GM12892 (cell line): ENCODE measurements around the gene BPIFA2.

ENCODE experiments used
- DNase-seq: peaks from one replicate; pipeline ENCODE4 v3.0.0; 2011; ENCODE audit not compliant: insufficient read length
- FAIRE-seq: peaks from 2 replicates; lab custom pipeline; 2011; peaks lifted over from hg19 to GRCh38; lab: Jason Lieb, UNC
- POLR2A ChIP-seq: IDR thresholded peaks from 2 replicates; pipeline ENCODE4 v1.6.1; 2011; ENCODE audit warnings: low read depth, low read length, control low read depth
- POLR2AphosphoS5 ChIP-seq: IDR thresholded peaks from 2 replicates; pipeline ENCODE4 v1.6.1; 2011; ENCODE audit warnings: low read depth, low read length, control low read depth
- TAF1 ChIP-seq: IDR thresholded peaks from 2 replicates; pipeline ENCODE4 v1.6.1; 2011; ENCODE audit warnings: low read depth, mild to moderate bottlenecking, control low read depth, low read length, borderline replicate concordance

Gene BPIFA2

GRCh38 chr20:33210371-33210770 lies 42.4 kb downstream of the BPIFA2 start:
- no peak for DNase-seq

GRCh38 chr20:33211817-33212424 lies 44.0 kb downstream of the BPIFA2 start:
- FAIRE-seq (no peak), DNase-seq (peak; percentile 27)
- TF ChIP-seq TAF1 = no peak
- TF ChIP-seq POLR2AphosphoS5 = no peak
- TF ChIP-seq POLR2A = no peak

More at GRCh38 chr20:33210371-33210770, 42.4 kb downstream of the BPIFA2 start:
- no peak for FAIRE-seq
- TF ChIP-seq POLR2A (no peak), POLR2AphosphoS5 (no peak), TAF1 (no peak)

DNA sequence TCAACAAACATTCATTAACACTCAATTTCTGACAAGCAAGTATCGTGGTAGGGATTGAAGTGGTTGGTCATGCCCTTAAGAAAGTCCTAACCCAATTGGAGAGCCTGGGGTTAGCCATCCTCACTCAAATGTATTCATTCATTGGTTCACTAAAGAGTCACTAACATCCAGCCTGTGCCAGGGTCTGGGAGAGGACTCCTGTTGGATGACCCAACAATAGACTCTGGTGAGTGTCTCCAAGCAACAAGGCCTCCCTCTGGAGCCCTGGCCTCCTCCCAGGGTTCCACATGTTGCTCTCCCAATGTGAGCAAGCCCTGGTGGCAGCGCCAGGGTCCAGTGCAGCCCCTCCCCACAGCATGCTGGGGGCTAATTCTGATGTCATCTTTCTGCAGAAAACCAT lies 49.1 kb downstream of the BPIFA2 start, which contains the start of gene BPIFA3:
Gene BPIFA3 (plus strand): TSS at position 301 of the 400 bp plus-strand sequence. CDS start 185 bp downstream, outside the sequence.
- DNase-seq (no peak), FAIRE-seq (no peak)
- no peak for TF ChIP-seq POLR2AphosphoS5
- TF ChIP-seq TAF1 = no peak
- TF ChIP-seq POLR2A = no peak

DNA sequence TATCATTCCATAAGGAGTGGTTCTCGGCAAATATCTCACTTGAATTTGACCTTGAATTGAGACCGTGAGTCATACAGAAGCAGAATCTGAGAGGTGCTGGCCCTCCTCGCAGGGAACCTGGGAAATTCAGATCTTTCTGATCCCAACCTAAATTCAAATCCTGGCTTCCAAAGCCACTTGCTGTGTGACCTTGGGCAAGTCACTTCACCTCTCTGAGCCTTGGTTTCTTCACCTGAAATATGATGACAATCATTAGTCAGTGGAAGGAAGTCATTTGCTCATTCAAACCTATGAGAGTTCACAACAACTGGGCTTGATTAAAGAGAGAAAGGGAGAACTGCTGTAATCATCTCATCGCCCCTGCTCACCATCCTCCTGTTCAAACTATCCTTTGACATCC lies 56.4 kb downstream of the BPIFA2 start:
- TF ChIP-seq POLR2A (no peak), TAF1 (no peak), POLR2AphosphoS5 (no peak)
- FAIRE-seq (no peak), DNase-seq (no peak)

DNA sequence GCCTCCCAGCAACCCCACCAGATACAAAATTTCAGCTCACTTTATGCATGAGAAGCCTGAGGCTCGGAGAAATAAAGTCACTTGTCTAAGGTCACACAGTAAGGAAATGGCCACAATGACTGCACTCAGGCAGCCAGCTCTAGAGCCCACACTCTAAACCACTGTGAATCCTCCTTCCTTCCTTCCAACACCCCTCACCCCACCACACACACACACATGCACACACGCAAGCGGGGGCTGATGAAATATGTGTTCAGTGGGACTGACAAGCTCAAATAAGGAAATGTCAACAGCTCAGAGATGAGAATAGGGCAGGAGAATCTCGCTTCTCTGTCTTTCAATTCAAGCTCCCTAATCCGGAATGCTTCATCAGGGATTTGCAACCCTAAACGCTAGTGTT lies 61.9 kb downstream of the BPIFA2 start:
- no peak for DNase-seq
- no peak for TF ChIP-seq TAF1
- no peak for TF ChIP-seq POLR2A
- no peak for TF ChIP-seq POLR2AphosphoS5
- FAIRE-seq = no peak
